Hepatocyte (in vitro differentiated cells): ENCODE results near the gene LIMS2.

Experiments used
- CTCF ChIP-seq: fragments of 200-600 bp; sonication (generic); IDR thresholded peaks from 2 replicates; pipeline ENCODE4 v1.5.1; 2016; ENCODE audit warnings: antibody characterized with exemption, mild to moderate bottlenecking; ENCODE audit not compliant: poor library complexity
- EZH2phosphoT487 ChIP-seq: fragments of 200-600 bp; sonication (generic); IDR thresholded peaks from one replicate; pipeline ENCODE4 v1.6.1; 2018; ENCODE audit warnings: antibody characterized with exemption, mild to moderate bottlenecking, low read depth, moderate library complexity; ENCODE audit not compliant: unreplicated experiment, severe bottlenecking

GRCh38 chr2:127640082-127641072 lies 35.0 kb downstream of the LIMS2 start:
- peak; percentile 6 for TF ChIP-seq CTCF
- no peak for TF ChIP-seq EZH2phosphoT487
